Coronary artery (tissue), 2 donors: ENCODE data around the gene ALDH3A1.

ENCODE experiments used
- DNase-seq: peaks from one replicate; pipeline ENCODE4 v3.0.0-alpha.2; 2017; ENCODE audit warnings: low spot score
- H3K27ac ChIP-seq, 2 donors: fragments of 200-600 bp; sonication (generic); one replicate each; pipeline ENCODE4 v1.5.1; 2016 to 2019
- H3K4me3 ChIP-seq: fragments of 200-600 bp; sonication (generic); 2 replicates; pipeline ENCODE4 v1.5.1; 2016; ENCODE audit warnings: mild to moderate bottlenecking, moderate library complexity
- TF ChIP-seq, protein P1 (sequence below): fragments of 200-600 bp; sonication (generic); IDR thresholded peaks from one replicate; pipeline ENCODE4 v1.5.1; 2019; ENCODE audit warnings: antibody characterized with exemption

The ALDH3A1 gene

DNA sequence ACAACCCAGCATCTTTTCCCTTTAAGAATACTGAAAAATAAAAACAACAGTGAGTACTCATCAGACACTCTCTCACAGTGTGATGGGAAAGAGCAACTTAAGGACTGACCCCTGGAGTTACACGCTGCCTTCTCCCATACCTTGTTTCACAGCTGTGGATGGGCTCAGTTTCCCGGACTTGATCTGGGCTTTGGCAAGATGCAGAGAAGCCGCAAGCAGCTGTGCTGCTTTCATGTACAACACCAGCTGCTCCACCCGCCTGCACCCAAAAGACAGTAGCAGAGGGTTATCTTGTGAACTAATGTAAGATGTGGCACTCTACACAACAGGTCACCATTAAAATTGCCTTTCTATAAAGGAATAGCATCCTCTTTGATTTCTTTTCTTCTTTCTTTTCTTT, 32.7 kb upstream of the ALDH3A1 start:
- Histone ChIP-seq H3K27ac (no peak overlapping the region), H3K4me3 (no peak overlapping the region)
- TF ChIP-seq, protein P1, sequence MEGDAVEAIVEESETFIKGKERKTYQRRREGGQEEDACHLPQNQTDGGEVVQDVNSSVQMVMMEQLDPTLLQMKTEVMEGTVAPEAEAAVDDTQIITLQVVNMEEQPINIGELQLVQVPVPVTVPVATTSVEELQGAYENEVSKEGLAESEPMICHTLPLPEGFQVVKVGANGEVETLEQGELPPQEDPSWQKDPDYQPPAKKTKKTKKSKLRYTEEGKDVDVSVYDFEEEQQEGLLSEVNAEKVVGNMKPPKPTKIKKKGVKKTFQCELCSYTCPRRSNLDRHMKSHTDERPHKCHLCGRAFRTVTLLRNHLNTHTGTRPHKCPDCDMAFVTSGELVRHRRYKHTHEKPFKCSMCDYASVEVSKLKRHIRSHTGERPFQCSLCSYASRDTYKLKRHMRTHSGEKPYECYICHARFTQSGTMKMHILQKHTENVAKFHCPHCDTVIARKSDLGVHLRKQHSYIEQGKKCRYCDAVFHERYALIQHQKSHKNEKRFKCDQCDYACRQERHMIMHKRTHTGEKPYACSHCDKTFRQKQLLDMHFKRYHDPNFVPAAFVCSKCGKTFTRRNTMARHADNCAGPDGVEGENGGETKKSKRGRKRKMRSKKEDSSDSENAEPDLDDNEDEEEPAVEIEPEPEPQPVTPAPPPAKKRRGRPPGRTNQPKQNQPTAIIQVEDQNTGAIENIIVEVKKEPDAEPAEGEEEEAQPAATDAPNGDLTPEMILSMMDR = no peak
- no peak for DNase-seq

DNA sequence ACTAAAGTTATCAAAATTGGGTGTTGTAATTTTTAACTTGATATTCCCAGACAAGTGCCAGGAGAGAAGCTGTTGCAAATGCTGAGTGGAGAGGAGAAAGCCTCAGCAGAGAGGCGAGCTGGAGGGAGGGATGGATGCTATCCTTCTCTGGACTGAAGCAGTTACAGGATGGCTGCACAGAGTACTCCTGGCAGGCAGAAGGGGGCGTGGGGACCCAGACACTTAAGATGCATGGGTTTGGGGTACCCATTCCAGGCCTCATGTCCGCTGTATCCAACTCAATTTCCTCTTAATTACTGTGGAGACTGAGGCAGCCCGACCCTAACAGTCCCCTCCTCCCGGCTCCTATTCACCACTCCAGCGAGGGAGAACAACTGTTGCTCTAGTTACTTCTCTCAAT, 25.4 kb upstream of the ALDH3A1 start:
- DNase-seq = no peak
- Histone ChIP-seq H3K27ac (no peak overlapping the region), H3K4me3 (no peak overlapping the region)
- TF ChIP-seq, protein P1 = no peak

DNA sequence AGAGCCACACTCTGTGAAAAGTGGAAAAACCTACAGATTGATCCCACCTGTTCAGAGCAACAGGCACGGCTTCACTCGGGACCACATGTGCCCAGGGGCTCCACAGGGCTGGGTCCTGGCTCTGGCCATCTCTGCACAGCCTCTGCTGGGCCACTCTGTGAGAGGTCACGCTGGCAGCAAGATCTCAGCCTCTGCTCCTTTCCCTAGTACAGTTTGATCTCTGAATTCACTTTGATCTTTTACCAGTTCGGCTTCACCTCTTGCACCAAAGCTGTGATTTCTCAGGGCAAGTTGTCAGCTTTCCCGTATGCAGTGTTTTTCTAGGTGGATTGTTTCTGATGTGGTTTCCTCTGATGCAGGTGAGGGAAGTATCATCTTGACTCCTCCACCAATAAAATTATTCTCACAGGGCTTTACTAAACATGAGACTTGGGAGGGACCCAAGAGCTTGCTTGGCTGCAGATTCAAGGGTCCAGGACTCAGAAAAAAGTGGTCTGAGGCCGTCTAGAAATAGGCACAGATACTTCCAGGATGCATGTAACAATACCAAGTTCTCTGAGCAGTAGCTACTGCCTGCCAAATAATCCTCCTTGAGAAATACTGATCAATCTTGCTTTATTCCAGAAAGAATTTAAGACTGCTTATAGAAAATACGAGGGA, 24.0 kb upstream of the ALDH3A1 start:
- no peak for DNase-seq
- TF ChIP-seq, protein P1 = no peak
- H3K4me3 ChIP-seq = no peak overlapping the region
- no peak overlapping the region for H3K27ac ChIP-seq

DNA sequence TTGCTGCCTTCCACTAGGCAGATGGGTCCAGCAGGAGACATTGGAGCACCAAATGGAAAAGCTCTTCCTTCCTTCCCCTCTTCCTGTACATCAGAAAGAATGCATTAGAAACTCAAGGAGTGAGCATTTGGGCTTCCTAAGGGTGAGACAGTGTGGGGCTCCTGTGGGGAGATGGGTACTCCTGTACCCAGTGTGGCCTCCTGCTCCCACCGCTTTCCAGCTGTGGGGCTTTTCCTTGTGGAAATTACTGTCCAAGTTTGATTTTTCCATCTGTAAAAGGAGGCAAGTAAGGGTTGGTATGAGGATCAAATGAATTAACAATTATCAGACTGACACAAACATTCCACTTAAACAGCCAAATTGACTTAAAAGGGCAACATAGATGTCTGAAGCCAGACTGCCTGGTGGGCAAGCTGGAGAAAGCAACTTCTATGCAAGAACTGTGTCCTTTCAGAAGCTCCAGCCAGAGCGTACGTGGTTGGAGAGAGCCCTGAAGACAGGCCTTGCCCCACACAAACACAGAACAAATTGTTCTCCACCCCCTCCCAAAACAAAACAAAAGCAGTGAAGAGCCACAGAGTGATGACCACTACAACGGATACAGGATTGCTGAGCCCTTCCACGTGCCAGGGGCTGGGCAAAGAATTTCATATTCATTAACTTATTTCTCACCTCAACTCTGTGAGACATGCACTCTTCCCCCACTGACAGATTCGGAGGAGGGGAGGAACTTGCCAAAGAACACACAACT, 23.1 kb upstream of the ALDH3A1 start:
- H3K4me3 ChIP-seq = no peak overlapping the region
- no peak for DNase-seq

DNA sequence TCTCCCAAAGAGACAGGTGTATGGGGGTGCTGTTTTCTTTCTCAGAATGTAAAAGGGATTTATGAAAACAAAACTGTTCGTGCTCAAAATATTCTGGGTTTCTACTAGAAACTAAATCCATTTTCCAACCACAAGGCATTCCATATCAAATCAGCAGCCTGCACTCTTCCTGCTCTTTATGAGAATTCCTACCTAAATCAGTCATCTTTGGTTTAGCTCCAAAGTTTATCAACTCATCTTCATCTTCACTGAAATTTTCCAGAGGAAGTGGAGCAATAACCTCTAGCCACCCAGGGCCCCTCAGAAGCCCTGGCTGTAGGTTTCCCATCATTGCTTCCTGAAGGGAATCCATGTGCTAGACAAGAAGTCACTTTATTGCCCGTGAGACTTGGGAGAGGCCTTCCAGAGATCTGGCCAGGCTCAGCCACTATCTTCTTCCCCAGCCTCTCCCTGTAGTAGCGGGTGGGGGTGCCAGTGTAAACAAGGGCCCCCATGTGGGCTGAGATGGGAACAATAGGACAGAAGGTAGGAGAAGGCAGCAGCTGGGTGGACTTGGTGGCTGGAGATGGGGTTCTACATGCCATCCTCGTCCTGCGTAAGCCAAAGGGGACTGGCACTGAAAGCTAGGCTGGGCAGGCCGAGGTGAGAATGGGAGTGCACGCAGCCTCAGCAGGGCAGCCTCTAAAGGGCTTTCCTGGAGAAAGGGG, 22.0 kb upstream of the ALDH3A1 start:
- Histone ChIP-seq H3K27ac (no peak overlapping the region), H3K4me3 (no peak overlapping the region)
- TF ChIP-seq, protein P1 = no peak
- no peak for DNase-seq

More for the DNA sequence above, 23.1 kb upstream of the ALDH3A1 start:
- H3K27ac ChIP-seq = no peak overlapping the region
- TF ChIP-seq, protein P1 = no peak

DNA sequence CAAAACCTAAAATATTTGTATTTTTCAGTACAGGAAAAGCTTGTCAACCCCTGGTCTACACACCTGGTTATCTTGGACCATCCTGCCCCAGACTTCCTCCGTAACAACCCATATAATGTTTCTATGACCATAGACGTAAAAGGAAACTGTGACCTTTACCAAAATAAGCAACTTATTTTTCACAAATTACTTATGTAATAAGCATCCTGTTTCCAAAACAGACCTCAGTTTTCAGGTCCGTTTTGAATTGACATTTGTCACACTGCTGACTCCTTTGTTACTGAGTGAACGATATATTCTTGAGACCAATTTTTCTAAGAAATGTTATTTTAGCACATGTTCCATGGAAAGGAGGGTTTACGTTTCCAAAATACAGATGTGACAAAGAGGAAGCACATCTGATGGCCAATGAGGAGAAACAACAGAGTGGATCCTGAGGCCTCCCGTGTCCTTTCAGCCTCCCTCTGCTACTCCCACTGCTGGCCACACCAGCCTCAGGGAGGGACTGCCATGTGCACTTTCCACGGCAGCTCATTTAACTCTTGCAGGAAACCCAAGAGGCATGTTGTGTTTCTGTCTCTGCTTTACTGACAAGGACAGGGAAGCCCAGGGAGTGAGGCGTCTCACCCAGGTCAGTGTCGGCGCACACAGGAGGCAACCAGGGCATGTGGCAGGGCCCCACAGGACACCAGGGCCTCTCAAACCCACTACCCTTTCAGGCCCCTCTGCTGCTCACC, 20.1 kb upstream of the ALDH3A1 start:
- TF ChIP-seq, protein P1 = no peak
- H3K4me3 ChIP-seq = no peak overlapping the region
- no peak for DNase-seq
- no peak overlapping the region for H3K27ac ChIP-seq
